H1 (cell line): ENCODE measurements around the gene ENTR1. TPM values are rescaled to one million over a fixed set of nuclear protein-coding genes. Genes with fewer than 3 reads are reported as not detected.

ENCODE experiments used
- CTCF ChIA-PET: fragments of 300-600 bp; sonication (Branson Sonifier 250); formaldehyde crosslinking; loops from one replicate; lab custom pipeline; 2021; ENCODE audit not compliant: partially characterized antibody; lab: Charles Lee
- POLR2A ChIA-PET: fragments of 300-600 bp; sonication (Branson Sonifier 250); formaldehyde crosslinking; loops from one replicate; lab custom pipeline; 2021; ENCODE audit warnings: inconsistent platforms; ENCODE audit not compliant: partially characterized antibody; lab: Charles Lee
- DNase-seq, 2 experiments: peaks; one replicate each; pipeline versions ENCODE4 v3.0.0 to v3.0.0-alpha.2; 2010 to 2022; ENCODE audit warnings: low spot score in 2 of 2, low read depth in 1 of 2, mixed read lengths in 1 of 2
- FAIRE-seq: peaks from 2 replicates; lab custom pipeline; 2011; peaks lifted over from hg19 to GRCh38; lab: Jason Lieb, UNC
- H2AFZ ChIP-seq: 2 replicates; pipeline ENCODE4 v1.8.1; 2012; ENCODE audit warnings: low read length, inconsistent platforms
- H2AK5ac ChIP-seq: 2 replicates; pipeline ENCODE4 v1.6.1; 2013; ENCODE audit warnings: low read depth, low read length
- H2BK120ac ChIP-seq: replicated peaks from 2 replicates; pipeline ENCODE3; 2013; ENCODE audit warnings: low read depth, low read length, inconsistent platforms
- H2BK12ac ChIP-seq: 2 replicates; pipeline ENCODE4 v1.6.1; 2013; ENCODE audit warnings: low read depth, low read length
- H2BK15ac ChIP-seq: 2 replicates; pipeline ENCODE4 v1.6.1; 2013; ENCODE audit warnings: low read length
- H2BK20ac ChIP-seq: 2 replicates; pipeline ENCODE4 v1.6.1; 2013; ENCODE audit warnings: low read length
- H2BK5ac ChIP-seq: 2 replicates; pipeline ENCODE4 v1.6.1; 2013; ENCODE audit warnings: low read depth, low read length
- H3K14ac ChIP-seq: 2 replicates; pipeline ENCODE4 v1.6.1; 2013; ENCODE audit warnings: inconsistent platforms; ENCODE audit not compliant: insufficient read length
- H3K18ac ChIP-seq: 2 replicates; pipeline ENCODE4 v1.6.1; 2013; ENCODE audit warnings: low read length; ENCODE audit errors: extremely low read depth
- H3K23ac ChIP-seq: 2 replicates; pipeline ENCODE4 v1.6.1; 2013; ENCODE audit warnings: inconsistent platforms; ENCODE audit not compliant: insufficient read length
- H3K23me2 ChIP-seq: 2 replicates; pipeline ENCODE4 v1.6.1; 2013; ENCODE audit warnings: low read depth, low read length
- H3K27ac ChIP-seq: 2 replicates; pipeline ENCODE4 v1.6.1; 2011; ENCODE audit warnings: low read depth, low read length, inconsistent platforms
- H3K27me3 ChIP-seq, 4 experiments: replicated peaks in 1 of 4; 1 replicate in 1 of 4; 2 replicates in 3 of 4; pipeline versions ENCODE4 v1.6.1 to v1.8.1; 2011 to 2013; ENCODE audit warnings: low read length in 3 of 4, mild to moderate bottlenecking in 3 of 4, inconsistent platforms in 2 of 4, mixed read lengths in 2 of 4, moderate library complexity in 1 of 4; ENCODE audit not compliant: control insufficient read depth in 3 of 4, insufficient read depth in 3 of 4; ENCODE audit errors: extremely low read depth in 1 of 4
- H3K36me3 ChIP-seq, 4 experiments: 2 replicates each; pipeline versions ENCODE4 v1.6.1 to v1.8.1; 2011 to 2013; ENCODE audit warnings: mild to moderate bottlenecking in 4 of 4, low read length in 3 of 4, moderate library complexity in 2 of 4, control low read depth in 1 of 4, inconsistent platforms in 1 of 4; ENCODE audit not compliant: insufficient read depth in 4 of 4, control insufficient read depth in 2 of 4
- H3K4ac ChIP-seq: replicated peaks from 2 replicates; pipeline ENCODE3; 2013; ENCODE audit warnings: low read length, low read depth, mixed read lengths, inconsistent platforms; ENCODE audit not compliant: insufficient read length
- H3K4me1 ChIP-seq, 4 experiments: replicated peaks in 1 of 4; 1 replicate in 1 of 4; 2 replicates in 3 of 4; pipeline versions ENCODE4 v1.6.1 to v1.8.1; 2011 to 2013; ENCODE audit warnings: low read length in 3 of 4, inconsistent platforms in 2 of 4, mixed read lengths in 1 of 4; ENCODE audit not compliant: insufficient read depth in 4 of 4, control insufficient read depth in 3 of 4
- H3K4me2 ChIP-seq, 2 experiments: 2 replicates each; pipeline versions ENCODE4 v1.6.1 to v1.8.1; 2011 to 2013; ENCODE audit warnings: low read depth in 2 of 2, low read length in 2 of 2, control low read depth in 1 of 2, inconsistent platforms in 1 of 2, mild to moderate bottlenecking in 1 of 2; ENCODE audit not compliant: insufficient read depth in 1 of 2
- H3K4me3 ChIP-seq, 4 experiments: fragments of 200-600, 300-600 bp in 1 of 4; sonication (generic), shearing (Covaris generic), sonication (Bioruptor Twin) in 1 of 4; 2 replicates each; pipeline versions ENCODE4 v1.5.1 to v1.8.1; 2011 to 2016; ENCODE audit warnings: low read length in 4 of 4, low read depth in 3 of 4, control low read depth in 2 of 4, inconsistent platforms in 2 of 4, mild to moderate bottlenecking in 2 of 4, mixed read lengths in 1 of 4, moderate library complexity in 1 of 4; ENCODE audit not compliant: insufficient read depth in 2 of 4; ENCODE audit errors: extremely low read depth in 1 of 4
- H3K56ac ChIP-seq: replicated peaks from 2 replicates; pipeline ENCODE3; 2013; ENCODE audit warnings: low read depth, mild to moderate bottlenecking, mixed read lengths, low read length, inconsistent platforms; ENCODE audit not compliant: insufficient read length
- H3K79me1 ChIP-seq: 2 replicates; pipeline ENCODE4 v1.6.1; 2013; ENCODE audit warnings: low read depth, low read length, control low read depth
- H3K79me2 ChIP-seq, 2 experiments: 2 replicates each; pipeline versions ENCODE4 v1.6.1 to v1.8.1; 2012 to 2013; ENCODE audit warnings: low read length in 2 of 2, mild to moderate bottlenecking in 2 of 2, inconsistent platforms in 1 of 2; ENCODE audit not compliant: insufficient read depth in 2 of 2, control insufficient read depth in 1 of 2
- H3K9ac ChIP-seq, 4 experiments: replicated peaks in 1 of 4; 1 replicate in 1 of 4; 2 replicates in 3 of 4; pipeline versions ENCODE4 v1.6.1 to v1.8.1; 2011 to 2013; ENCODE audit warnings: low read depth in 3 of 4, low read length in 3 of 4, control low read depth in 2 of 4, mild to moderate bottlenecking in 2 of 4, moderate library complexity in 2 of 4, inconsistent platforms in 1 of 4; ENCODE audit errors: extremely low read depth in 1 of 4
- H3K9me3 ChIP-seq, 2 experiments: 2 replicates each; pipeline versions ENCODE4 v1.6.1 to v1.8.1; 2012 to 2013; ENCODE audit warnings: mild to moderate bottlenecking in 2 of 2, moderate library complexity in 2 of 2, control low read depth in 1 of 2, inconsistent platforms in 1 of 2, low read depth in 1 of 2, low read length in 1 of 2, mixed read lengths in 1 of 2; ENCODE audit not compliant: insufficient read depth in 2 of 2
- H4K20me1 ChIP-seq, 2 experiments: replicated peaks in 1 of 2; 2 replicates each; pipeline versions ENCODE3 to v1.8.1; 2011 to 2013; ENCODE audit warnings: inconsistent platforms in 2 of 2, low read length in 2 of 2, mild to moderate bottlenecking in 1 of 2; ENCODE audit not compliant: insufficient read depth in 2 of 2, control insufficient read depth in 1 of 2
- H4K5ac ChIP-seq: 2 replicates; pipeline ENCODE4 v1.6.1; 2013; ENCODE audit warnings: low read length, low read depth, mixed read lengths, inconsistent platforms; ENCODE audit not compliant: insufficient read length
- H4K8ac ChIP-seq: 2 replicates; pipeline ENCODE4 v1.8.0; 2013; ENCODE audit warnings: mild to moderate bottlenecking, moderate library complexity, low read length, inconsistent platforms; ENCODE audit not compliant: insufficient read depth; ENCODE audit errors: extremely low read depth
- H4K91ac ChIP-seq: replicated peaks from 2 replicates; pipeline ENCODE3; 2013; ENCODE audit warnings: low read length, mixed read lengths, inconsistent platforms; ENCODE audit not compliant: insufficient read length
- BACH1 ChIP-seq: IDR thresholded peaks from 2 replicates; pipeline ENCODE4 v1.6.1; 2012; ENCODE audit warnings: low read length, improper control_type of control experiment
- GABPA ChIP-seq: IDR thresholded peaks from 2 replicates; pipeline ENCODE4 v1.6.1; 2011; ENCODE audit warnings: mild to moderate bottlenecking, low read length, moderate library complexity, borderline replicate concordance; ENCODE audit not compliant: insufficient read depth
- HDAC2 ChIP-seq, 2 experiments: fragments of 300-600 bp in 1 of 2; sonication (generic) in 1 of 2; IDR thresholded peaks; 2 replicates each; pipeline ENCODE4 v1.6.1; 2011 to 2012; ENCODE audit warnings: low read depth in 2 of 2, low read length in 2 of 2, mild to moderate bottlenecking in 2 of 2, moderate library complexity in 2 of 2, borderline replicate concordance in 1 of 2, inconsistent platforms in 1 of 2
- POLR2A ChIP-seq, 2 experiments: IDR thresholded peaks; 1 replicate in 1 of 2; 2 replicates in 1 of 2; pipeline ENCODE4 v1.6.1; 2011; ENCODE audit warnings: low read depth in 2 of 2, low read length in 2 of 2, mild to moderate bottlenecking in 2 of 2; ENCODE audit errors: control extremely low read depth in 1 of 2
- POLR2AphosphoS5 ChIP-seq: IDR thresholded peaks from 2 replicates; pipeline ENCODE4 v1.6.1; 2011; ENCODE audit warnings: low read depth, low read length
- RFX5 ChIP-seq: IDR thresholded peaks from 2 replicates; pipeline ENCODE4 v1.6.1; 2011; ENCODE audit warnings: low read depth, low read length, improper control_type of control experiment, borderline replicate concordance
- RNF2 ChIP-seq: fragments of 200-900, 300-1000 bp; sonication (generic); IDR thresholded peaks from 2 replicates; pipeline ENCODE4 v1.7.1; 2016; ENCODE audit warnings: borderline replicate concordance, low read depth, mild to moderate bottlenecking, antibody characterized with exemption, low read length; ENCODE audit not compliant: poor library complexity, severe bottlenecking; ENCODE audit errors: missing control alignments
- RXRA ChIP-seq: IDR thresholded peaks from 2 replicates; pipeline ENCODE4 v1.6.1; 2011; ENCODE audit warnings: low read depth, mild to moderate bottlenecking, low read length, moderate library complexity; ENCODE audit not compliant: insufficient read depth
- SAP30 ChIP-seq: fragments of 300-600 bp; sonication (generic); IDR thresholded peaks from 2 replicates; pipeline ENCODE4 v1.7.1; 2012; ENCODE audit warnings: low read length, moderate library complexity, mild to moderate bottlenecking, inconsistent platforms; ENCODE audit not compliant: insufficient read depth, insufficient replicate concordance
- SUZ12 ChIP-seq: fragments of 200-600 bp; sonication (generic); IDR thresholded peaks from 2 replicates; pipeline ENCODE4 v1.6.1; 2012; ENCODE audit warnings: mild to moderate bottlenecking, inconsistent platforms, low read length, moderate library complexity, mixed read lengths
- TCF12 ChIP-seq: IDR thresholded peaks from 2 replicates; pipeline ENCODE4 v1.6.1; 2011; ENCODE audit warnings: low read depth, mild to moderate bottlenecking, low read length
- WGBS, 2 experiments: shearing (Covaris generic) in 1 of 2; methylation state at CpG; one replicate each; pipeline versions ENCODE4 v1.1.6 to v1.1.7; 2013 to 2015; ENCODE audit warnings: low lambda C conversion rate in 2 of 2, mixed read lengths in 2 of 2, inconsistent platforms in 1 of 2, low coverage in 1 of 2, missing lambda C conversion rate in 1 of 2; ENCODE audit not compliant: insufficient replicate concordance in 2 of 2, insufficient coverage in 1 of 2, insufficient read length in 1 of 2; ENCODE audit errors: extremely low coverage in 1 of 2, missing lambda C conversion rate in 1 of 2; 5-methylcytosine and 5-hydroxymethylcytosine counted together
- polyA plus RNA-seq, 7 experiments: library from polyadenylated mRNA; depleted of rRNA in 3 of 7; stranded (reverse) in 5 of 7; unstranded in 2 of 7; fragments of >200 nt in 5 of 7; fragments of 200-250 nt in 2 of 7; gene quantifications; 1 replicate in 5 of 7; 2 replicates in 1 of 7; 4 replicates in 1 of 7; pipeline versions ENCODE4 v1.2.1 to v1.2.3, GENCODE V29; 2011 to 2013; ENCODE audit warnings: missing spikeins in 2 of 7, mixed read lengths in 2 of 7
- total RNA-seq: library from RNA; stranded (reverse); fragmentation: NEBNext Ultra II Directional; extraction: Animal tissue kit (Norgen Biotek cat#: 25700); gene quantifications from 2 replicates; pipeline ENCODE4 v1.2.1, GENCODE V29; 2021
- TF ChIP-seq, protein P1 (sequence below): IDR thresholded peaks from 2 replicates; pipeline ENCODE4 v1.6.1; 2012; ENCODE audit warnings: inconsistent platforms

The ENTR1 gene
- total and polyA plus RNA-seq, 2 of the 8 experiments (the other 6 are each of a cell fraction or from before 2014, with no cell fraction given) = 65.2 to 102 TPM

DNA sequence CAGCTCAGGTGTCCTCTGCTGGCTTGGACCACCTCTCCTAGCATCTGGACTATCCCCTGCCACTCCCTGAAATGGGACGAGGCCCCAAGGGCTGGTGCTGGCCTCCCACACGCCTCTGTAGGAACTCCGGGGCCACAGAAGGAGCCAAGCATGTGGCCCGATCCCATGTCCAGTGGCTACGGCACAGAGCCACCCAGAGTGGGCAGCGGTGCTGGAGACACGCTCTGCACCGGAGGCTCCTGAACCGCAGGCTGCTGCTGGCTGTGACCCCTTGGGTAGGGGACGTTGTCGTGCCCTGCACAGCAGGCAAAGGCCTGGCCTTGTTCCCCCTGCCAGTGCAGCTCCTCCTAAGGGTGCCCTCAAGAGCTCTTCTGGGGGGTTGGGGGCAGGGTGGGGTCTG is 30.5 kb downstream of the ENTR1 start:
- H3K4me2 ChIP-seq = no peak overlapping the region
- peaks cover 7 to 14% of the 10 kb centered on the region in 2 experiments for H4K20me1 ChIP-seq
- no peak overlapping the region for H3K4ac ChIP-seq
- no peaks in the 10 kb centered on the region for H3K27me3 ChIP-seq
- H2BK20ac ChIP-seq = no peak overlapping the region
- H3K79me1 ChIP-seq = no peaks in the 10 kb centered on the region; the same call in 1 of the 2 replicates
- H3K79me2 ChIP-seq = no peaks in the 10 kb centered on the region
- FAIRE-seq (no peak), DNase-seq (no peak)
- CTCF ChIA-PET = interaction anchor here (1.1 to 2.2 kb wide), 3 partner anchors 13 to 107 kb away, joined by 3 to 10 read pairs (median 6); no protein-coding TSS in a partner anchor
- no peak overlapping the region for H2BK12ac ChIP-seq
- no peak overlapping the region for H2BK5ac ChIP-seq
- no peak overlapping the region for H4K5ac ChIP-seq
- H3K36me3 ChIP-seq = peaks cover 6 to 57% (median 26%) of the 10 kb centered on the region in 4 experiments; a peak in 7 of 8 replicates
- no peak overlapping the region for H2AK5ac ChIP-seq
- H3K4me3 ChIP-seq = no peak overlapping the region
- H3K18ac ChIP-seq = no peak overlapping the region
- H2AFZ ChIP-seq = no peak overlapping the region
- no peak overlapping the region for H3K14ac ChIP-seq
- H3K23me2 ChIP-seq = no peaks in the 10 kb centered on the region
- WGBS, 2 experiments = 90% methylated on average over 10 of the region's 11 CpGs; no CpG with 5 or more reads in 1 of the 2 experiments
- H3K27ac ChIP-seq = no peak overlapping the region
- no peak overlapping the region for H2BK15ac ChIP-seq
- no peak overlapping the region for H3K9ac ChIP-seq
- H3K56ac ChIP-seq = no peak overlapping the region
- no peak overlapping the region for H4K91ac ChIP-seq
- H4K8ac ChIP-seq = no peak overlapping the region
- H2BK120ac ChIP-seq = no peak overlapping the region
- H3K9me3 ChIP-seq = no peaks in the 10 kb centered on the region
- H3K4me1 ChIP-seq = no peaks in the 10 kb centered on the region
- no peak overlapping the region for H3K23ac ChIP-seq
- POLR2A ChIA-PET = interaction anchor here (1.1 to 1.9 kb wide), 2 partner anchors 13 to 45 kb away, joined by 4 to 6 read pairs; no protein-coding TSS in a partner anchor
- TF ChIP-seq SUZ12 (no peak), POLR2A (IDR thresholded peaks at IDR 0.05; ENCODE audit: control extremely low read depth in 1 of 2, low read depth in 2 of 2, low read length in 2 of 2) (no peak), POLR2AphosphoS5 (no peak), BACH1 (no peak), HDAC2 (IDR thresholded peaks at IDR 0.05; ENCODE audit: borderline replicate concordance in 1 of 2, low read depth in 2 of 2, low read length in 2 of 2) (no peak), RFX5 (no peak), SAP30 (no peak), RXRA (no peak), RNF2 (no peak), TCF12 (no peak), GABPA (no peak)
- TF ChIP-seq, protein P1, sequence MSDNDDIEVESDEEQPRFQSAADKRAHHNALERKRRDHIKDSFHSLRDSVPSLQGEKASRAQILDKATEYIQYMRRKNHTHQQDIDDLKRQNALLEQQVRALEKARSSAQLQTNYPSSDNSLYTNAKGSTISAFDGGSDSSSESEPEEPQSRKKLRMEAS = no peak
